ENCODE results near the gene PGAM2.
"Not testable (repeated sequence)": the region's sequence is repeated elsewhere in the genome, so short reads cannot be mapped to it uniquely, and the experiment has no call there.

PGAM2 gene

GRCh38 chr7:44042221-44042620, 23.1 kb downstream of the PGAM2 start:
- no peak for DNase-seq (ENCODE audit: low read depth)
- H3K4me3 ChIP-seq (ENCODE audit: control insufficient read depth, low read depth, low read length), result no peak overlapping the region
- no peak for TF ChIP-seq CTCF (IDR thresholded peaks at IDR 0.05; ENCODE audit: control insufficient read depth, insufficient read depth, low read depth, low read length, missing control alignments)

- peak overlapping the region; percentile 6; the same call in 1 of the 2 replicates for H3K4me3 ChIP-seq (ENCODE audit: control insufficient read depth, low read depth, low read length)
- not testable (repeated sequence) for DNase-seq (ENCODE audit: low read depth)
These were observed 24.9 kb downstream of the PGAM2 start for GRCh38 chr7:44040493-44040891.

GRCh38 chr7:44039800-44040492, 25.4 kb downstream of the PGAM2 start:
- DNase-seq (ENCODE audit: low read depth); H3K4me3 ChIP-seq (ENCODE audit: control insufficient read depth, low read depth, low read length): not testable (repeated sequence)

GRCh38 chr7:44038961-44039558, 26.3 kb downstream of the PGAM2 start:
- H3K4me3 ChIP-seq (ENCODE audit: control insufficient read depth, low read depth, low read length), result peak overlapping the region; percentile 16; the same call in 1 of the 2 replicates
- not testable (repeated sequence) for DNase-seq (ENCODE audit: low read depth)

GRCh38 chr7:44038553-44038952, 26.8 kb downstream of the PGAM2 start:
- not testable (repeated sequence) for H3K4me3 ChIP-seq (ENCODE audit: control insufficient read depth, low read depth, low read length); DNase-seq (ENCODE audit: low read depth)

GRCh38 chr7:44037951-44038350, 27.4 kb downstream of the PGAM2 start:
- DNase-seq (ENCODE audit: low read depth); H3K4me3 ChIP-seq (ENCODE audit: control insufficient read depth, low read depth, low read length): not testable (repeated sequence)

GRCh38 chr7:44036364-44036763, 29.0 kb downstream of the PGAM2 start:
- not testable (repeated sequence) for DNase-seq (ENCODE audit: low read depth); H3K4me3 ChIP-seq (ENCODE audit: control insufficient read depth, low read depth, low read length)

- not testable (repeated sequence) for H3K4me3 ChIP-seq (ENCODE audit: control insufficient read depth, low read depth, low read length); DNase-seq (ENCODE audit: low read depth)
These were observed 31.2 kb downstream of the PGAM2 start for GRCh38 chr7:44033971-44034844.

- not testable (repeated sequence) for DNase-seq (ENCODE audit: low read depth); H3K4me3 ChIP-seq (ENCODE audit: control insufficient read depth, low read depth, low read length)
These were observed 33.3 kb downstream of the PGAM2 start for GRCh38 chr7:44032031-44032430.

GRCh38 chr7:44031319-44031718, 34.0 kb downstream of the PGAM2 start:
- not testable (repeated sequence) for DNase-seq (ENCODE audit: low read depth); H3K4me3 ChIP-seq (ENCODE audit: control insufficient read depth, low read depth, low read length)

GRCh38 chr7:44030029-44030428, 35.3 kb downstream of the PGAM2 start:
- H3K4me3 ChIP-seq (ENCODE audit: control insufficient read depth, low read depth, low read length); DNase-seq (ENCODE audit: low read depth): not testable (repeated sequence)

GRCh38 chr7:44029433-44029832, 35.9 kb downstream of the PGAM2 start:
- H3K4me3 ChIP-seq (ENCODE audit: control insufficient read depth, low read depth, low read length); DNase-seq (ENCODE audit: low read depth): not testable (repeated sequence)

GRCh38 chr7:44022796-44023467, 42.4 kb downstream of the PGAM2 start:
- DNase-seq (ENCODE audit: low read depth), result not testable (repeated sequence)

GRCh38 chr7:44022069-44022468, 43.3 kb downstream of the PGAM2 start:
- H3K4me3 ChIP-seq (ENCODE audit: control insufficient read depth, low read depth, low read length); DNase-seq (ENCODE audit: low read depth): not testable (repeated sequence)

More at GRCh38 chr7:44022796-44023467, 42.4 kb downstream of the PGAM2 start:
- not testable (repeated sequence) for H3K4me3 ChIP-seq (ENCODE audit: control insufficient read depth, low read depth, low read length)

- DNase-seq (ENCODE audit: low read depth); H3K4me3 ChIP-seq (ENCODE audit: control insufficient read depth, low read depth, low read length): not testable (repeated sequence)
These were observed 45.5 kb downstream of the PGAM2 start for GRCh38 chr7:44019825-44020224.

Data from AG09309 (cell line).